Measurements from ENCODE around the gene KRT76. TPM values are rescaled to one million over a fixed set of nuclear protein-coding genes. Genes with fewer than 3 reads are reported as not detected.

Gene KRT76
- total RNA-seq, 4 donors from 2014 or later = not detected

GRCh38 chr12:52730793-52731192 lies 46.4 kb downstream of the KRT76 start:
- H3K4me1 ChIP-seq = no peaks in the 10 kb centered on the region
- no peak overlapping the region for H3K27ac ChIP-seq
- intact Hi-C loops (cut with DNase I; ENCODE audit: low total_unique reads) (no loop called here), in situ Hi-C loops (cut with MboI; ENCODE audit: low pct_ligation_motif_present in 1 of 4, low pct_unique_long_range_greater_than_20kb in 1 of 4, low sequenced_read_pairs in 3 of 4) (no loop called here)
- WGBS, 2 donors (ENCODE audit: low coverage in 1 of 2) = 50 to 66% methylated on average over 1 to 2 of the region's 2 CpGs
- H3K27me3 ChIP-seq = peaks cover 6% of the 10 kb centered on the region
- H3K4me3 ChIP-seq = no peak overlapping the region
- TF ChIP-seq CTCF (IDR thresholded peaks at IDR 0.05) (no peak), POLR2AphosphoS5 (IDR thresholded peaks at IDR 0.05) (no peak), POLR2A (IDR thresholded peaks at IDR 0.05) (no peak), EP300 (IDR thresholded peaks at IDR 0.05; ENCODE audit: low read depth) (no peak)
- H3K9me3 ChIP-seq = no peaks in the 10 kb centered on the region
- no peaks in the 10 kb centered on the region for H3K36me3 ChIP-seq
- no peak for DNase-seq

- Histone ChIP-seq H3K9me3 (no peaks in the 10 kb centered on the region), H3K36me3 (no peaks in the 10 kb centered on the region), H3K27ac (no peak overlapping the region), H3K27me3 (peaks cover 5% of the 10 kb centered on the region), H3K4me1 (no peaks in the 10 kb centered on the region), H3K4me3 (no peak overlapping the region)
- intact Hi-C loops (cut with DNase I; ENCODE audit: low total_unique reads) (no loop called here), in situ Hi-C loops (cut with MboI; ENCODE audit: low pct_ligation_motif_present in 1 of 4, low pct_unique_long_range_greater_than_20kb in 1 of 4, low sequenced_read_pairs in 3 of 4) (no loop called here)
- TF ChIP-seq EP300 (IDR thresholded peaks at IDR 0.05; ENCODE audit: low read depth) (no peak), POLR2A (IDR thresholded peaks at IDR 0.05) (no peak), POLR2AphosphoS5 (IDR thresholded peaks at IDR 0.05) (no peak), CTCF (IDR thresholded peaks at IDR 0.05) (no peak)
- DNase-seq = no peak
- 85 to 91% methylated on average over 6 to 13 of the region's 13 CpGs for WGBS, 2 donors (ENCODE audit: low coverage in 1 of 2)
Observed at GRCh38 chr12:52730383-52730782, 46.8 kb downstream of the KRT76 start.

- Histone ChIP-seq H3K4me1 (no peaks in the 10 kb centered on the region), H3K36me3 (no peaks in the 10 kb centered on the region), H3K27ac (no peak overlapping the region), H3K9me3 (no peaks in the 10 kb centered on the region), H3K4me3 (no peak overlapping the region), H3K27me3 (no peaks in the 10 kb centered on the region)
- in situ Hi-C loops (cut with MboI; ENCODE audit: low pct_ligation_motif_present in 1 of 4, low pct_unique_long_range_greater_than_20kb in 1 of 4, low sequenced_read_pairs in 3 of 4) (no loop called here), intact Hi-C loops (cut with DNase I; ENCODE audit: low total_unique reads) (no loop called here)
- TF ChIP-seq POLR2A (IDR thresholded peaks at IDR 0.05) (no peak), CTCF (IDR thresholded peaks at IDR 0.05) (no peak), EP300 (IDR thresholded peaks at IDR 0.05; ENCODE audit: low read depth) (no peak), POLR2AphosphoS5 (IDR thresholded peaks at IDR 0.05) (no peak)
- no peak for DNase-seq
- 59 to 79% methylated on average over 9 to 10 of the region's 10 CpGs for WGBS, 2 donors (ENCODE audit: low coverage in 1 of 2)
Observed at GRCh38 chr12:52729147-52729546, 48.0 kb downstream of the KRT76 start.

GRCh38 chr12:52728374-52728773 lies 48.8 kb downstream of the KRT76 start:
- WGBS, 2 donors (ENCODE audit: low coverage in 1 of 2) = 90% methylated on average over 2 of the region's 2 CpGs
- H3K4me1 ChIP-seq = no peaks in the 10 kb centered on the region
- no peak for TF ChIP-seq POLR2AphosphoS5 (IDR thresholded peaks at IDR 0.05)
- no peak for TF ChIP-seq EP300 (IDR thresholded peaks at IDR 0.05; ENCODE audit: low read depth)
- no peak for TF ChIP-seq CTCF (IDR thresholded peaks at IDR 0.05)
- no peak for TF ChIP-seq POLR2A (IDR thresholded peaks at IDR 0.05)
- intact Hi-C loops (cut with DNase I; ENCODE audit: low total_unique reads) (no loop called here), in situ Hi-C loops (cut with MboI; ENCODE audit: low pct_ligation_motif_present in 1 of 4, low pct_unique_long_range_greater_than_20kb in 1 of 4, low sequenced_read_pairs in 3 of 4) (no loop called here)
- no peak overlapping the region for H3K27ac ChIP-seq
- no peaks in the 10 kb centered on the region for H3K27me3 ChIP-seq
- H3K4me3 ChIP-seq = no peak overlapping the region
- DNase-seq = no peak
- H3K36me3 ChIP-seq = no peaks in the 10 kb centered on the region
- no peaks in the 10 kb centered on the region for H3K9me3 ChIP-seq
